ENCODE data around the gene TNFRSF12A.

Gene TNFRSF12A

DNA sequence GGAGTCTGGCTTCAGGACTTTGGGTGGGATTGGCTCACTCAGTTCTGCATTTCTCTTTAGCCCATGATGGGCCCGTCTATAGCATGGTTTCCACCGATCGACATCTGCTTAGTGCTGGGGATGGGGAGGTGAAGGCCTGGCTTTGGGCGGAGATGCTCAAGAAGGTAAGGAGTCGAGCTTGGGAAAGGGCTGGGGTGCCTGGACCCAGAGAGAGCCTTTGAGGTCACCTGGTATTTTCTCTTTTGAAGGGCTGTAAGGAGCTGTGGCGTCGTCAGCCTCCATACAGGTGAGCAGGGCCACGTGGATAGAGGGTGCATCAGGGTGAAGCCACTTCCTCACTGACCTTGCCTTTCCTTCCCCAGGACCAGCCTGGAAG is 5.8 kb downstream of the TNFRSF12A start:
- TF ChIP-seq CTCF (IDR thresholded peaks at IDR 0.05; ENCODE audit: low read depth, low read length, missing control alignments) = no peak
- H3K4me3 ChIP-seq (ENCODE audit: low read depth, low read length) = no peak overlapping the region
- no peak for DNase-seq (ENCODE audit: low read depth)

- DNase-seq (ENCODE audit: low read depth) = no peak
- TF ChIP-seq CTCF (IDR thresholded peaks at IDR 0.05; ENCODE audit: low read depth, low read length, missing control alignments) = no peak
- no peak overlapping the region for H3K4me3 ChIP-seq (ENCODE audit: low read depth, low read length)
Measured at GRCh38 chr16:3026609-3027488, 6.7 kb downstream of the TNFRSF12A start.

GRCh38 chr16:3027489-3027795 is 7.3 kb downstream of the TNFRSF12A start:
- no peak for DNase-seq (ENCODE audit: low read depth)
- no peak overlapping the region for H3K4me3 ChIP-seq (ENCODE audit: low read depth, low read length)
- no peak for TF ChIP-seq CTCF (IDR thresholded peaks at IDR 0.05; ENCODE audit: low read depth, low read length, missing control alignments)

- no peak overlapping the region for H3K4me3 ChIP-seq (ENCODE audit: low read depth, low read length)
Measured at GRCh38 chr16:3027983-3028715, 8.0 kb downstream of the TNFRSF12A start.

DNA sequence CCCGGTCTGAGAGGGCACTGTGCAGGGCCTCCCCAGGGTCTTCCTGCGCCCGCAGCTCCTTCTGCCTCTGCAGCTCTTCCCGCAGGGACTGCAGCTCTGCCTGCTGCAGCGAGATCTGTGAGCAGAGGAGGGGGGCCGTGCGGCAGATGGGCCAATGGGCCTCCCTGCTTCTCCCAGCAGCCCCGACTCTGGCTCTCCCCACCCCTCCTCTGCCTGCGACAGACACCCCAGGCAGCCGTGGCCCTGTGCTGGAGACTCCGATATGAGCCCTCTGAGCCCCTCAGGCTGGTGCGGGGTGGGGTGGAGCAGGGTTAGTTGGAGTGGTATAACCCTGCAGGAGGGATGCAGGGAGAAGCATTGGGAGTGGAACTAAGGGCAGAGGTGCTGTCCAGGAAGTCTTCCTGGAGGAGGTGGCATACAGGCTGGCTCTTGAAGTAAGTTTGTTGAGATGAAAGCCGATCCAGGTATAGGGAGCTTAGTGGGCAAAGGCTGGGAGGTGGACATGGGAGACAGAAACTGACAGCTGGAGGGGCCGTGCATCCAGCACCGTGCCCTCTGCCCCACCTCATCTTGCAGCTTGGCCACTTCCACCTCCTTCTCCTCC is 8.7 kb downstream of the TNFRSF12A start:
- DNase-seq (ENCODE audit: low read depth) = no peak
- no peak overlapping the region for H3K4me3 ChIP-seq (ENCODE audit: low read depth, low read length)
- TF ChIP-seq CTCF (IDR thresholded peaks at IDR 0.05; ENCODE audit: low read depth, low read length, missing control alignments) = no peak

More at GRCh38 chr16:3027983-3028715, 8.0 kb downstream of the TNFRSF12A start:
- DNase-seq (ENCODE audit: low read depth) = peak; percentile 38
- TF ChIP-seq CTCF (IDR thresholded peaks at IDR 0.05; ENCODE audit: low read depth, low read length, missing control alignments) = peak; percentile 87

- no peak overlapping the region; the same call in 1 of the 2 replicates for H3K4me3 ChIP-seq (ENCODE audit: low read depth, low read length)
- no peak for DNase-seq (ENCODE audit: low read depth)
- no peak for TF ChIP-seq CTCF (IDR thresholded peaks at IDR 0.05; ENCODE audit: low read depth, low read length, missing control alignments)
Measured at GRCh38 chr16:3029491-3030221, 9.5 kb downstream of the TNFRSF12A start.

Measured in GM12864 (cell line).